Astrocyte (in vitro differentiated cells and primary cell): ENCODE measurements around the gene VASN. TPM values are rescaled to one million over a fixed set of nuclear protein-coding genes. Genes with fewer than 3 reads are reported as not detected.

ENCODE experiments used
- DNase-seq: peaks from one replicate; pipeline ENCODE4 v3.0.0-alpha.2; 2010; ENCODE audit warnings: low read depth
- FAIRE-seq: peaks from 2 replicates; lab custom pipeline; 2011; peaks lifted over from hg19 to GRCh38; lab: Jason Lieb, UNC
- H2AFZ ChIP-seq: 2 replicates; pipeline ENCODE4 v1.6.0; 2012; ENCODE audit warnings: low read depth, low read length, inconsistent platforms
- H3K27ac ChIP-seq: 2 replicates; pipeline ENCODE4 v1.5.1; 2011; ENCODE audit warnings: low read depth, low read length, inconsistent platforms
- H3K27me3 ChIP-seq: 2 replicates; pipeline ENCODE4 v1.6.0; 2011; ENCODE audit warnings: low read length, inconsistent platforms; ENCODE audit not compliant: insufficient read depth
- H3K36me3 ChIP-seq: 2 replicates; pipeline ENCODE4 v1.5.1; 2011; ENCODE audit warnings: low read length, inconsistent platforms; ENCODE audit not compliant: insufficient read depth
- H3K4me1 ChIP-seq: 2 replicates; pipeline ENCODE4 v1.5.1; 2011; ENCODE audit warnings: low read length, inconsistent platforms; ENCODE audit not compliant: insufficient read depth
- H3K4me2 ChIP-seq: 2 replicates; pipeline ENCODE4 v1.6.0; 2012; ENCODE audit warnings: low read length, inconsistent platforms
- H3K4me3 ChIP-seq: 2 replicates; pipeline ENCODE4 v1.5.1; 2011; ENCODE audit warnings: low read depth, mild to moderate bottlenecking, low read length, inconsistent platforms; ENCODE audit not compliant: insufficient read depth
- H3K79me2 ChIP-seq: 2 replicates; pipeline ENCODE4 v1.6.0; 2012; ENCODE audit warnings: mild to moderate bottlenecking, low read length, inconsistent platforms; ENCODE audit not compliant: insufficient read depth
- H3K9ac ChIP-seq: 2 replicates; pipeline ENCODE4 v1.6.0; 2012; ENCODE audit warnings: mild to moderate bottlenecking, low read length, inconsistent platforms
- H3K9me3 ChIP-seq: 2 replicates; pipeline ENCODE4 v1.5.1; 2012; ENCODE audit warnings: low read depth, mild to moderate bottlenecking, low read length, inconsistent platforms; ENCODE audit not compliant: insufficient read depth
- H4K20me1 ChIP-seq: 2 replicates; pipeline ENCODE4 v1.6.0; 2012; ENCODE audit warnings: low read length, inconsistent platforms; ENCODE audit not compliant: insufficient read depth
- H3K27ac Mint-ChIP-seq: one replicate; pipeline ENCODE4 v1.8.0; 2021; ENCODE audit warnings: mild to moderate bottlenecking, mixed read lengths; ENCODE audit not compliant: unreplicated experiment
- H3K27me3 Mint-ChIP-seq: one replicate; pipeline ENCODE4 v1.8.0; 2021; ENCODE audit warnings: low read depth, mixed read lengths; ENCODE audit not compliant: unreplicated experiment
- H3K36me3 Mint-ChIP-seq: one replicate; pipeline ENCODE4 v1.8.0; 2021; ENCODE audit warnings: low read depth, mixed read lengths; ENCODE audit not compliant: unreplicated experiment
- H3K4me1 Mint-ChIP-seq: one replicate; pipeline ENCODE4 v1.8.0; 2021; ENCODE audit warnings: low read depth, mixed read lengths; ENCODE audit not compliant: unreplicated experiment
- H3K4me3 Mint-ChIP-seq: one replicate; pipeline ENCODE4 v1.8.0; 2021; ENCODE audit warnings: mild to moderate bottlenecking, moderate library complexity, mixed read lengths; ENCODE audit not compliant: unreplicated experiment
- H3K9me3 Mint-ChIP-seq: one replicate; pipeline ENCODE4 v1.8.0; 2021; ENCODE audit warnings: mild to moderate bottlenecking, mixed read lengths; ENCODE audit not compliant: unreplicated experiment
- CTCF ChIP-seq: IDR thresholded peaks from 2 replicates; pipeline ENCODE4 v1.5.1; 2011; ENCODE audit warnings: low read depth, mild to moderate bottlenecking, inconsistent platforms, low read length, moderate library complexity; ENCODE audit not compliant: insufficient read depth
- EZH2 ChIP-seq: IDR thresholded peaks from 2 replicates; pipeline ENCODE4 v1.6.1; 2012; ENCODE audit warnings: mild to moderate bottlenecking, low read length, inconsistent platforms; ENCODE audit not compliant: insufficient read depth
- total RNA-seq: library from RNA; stranded (reverse); gene quantifications from 2 replicates; pipeline ENCODE4 v1.2.1, GENCODE V29; 2021

Gene VASN
- total RNA-seq, 1 donor from 2014 or later, result 32.0 TPM

DNA sequence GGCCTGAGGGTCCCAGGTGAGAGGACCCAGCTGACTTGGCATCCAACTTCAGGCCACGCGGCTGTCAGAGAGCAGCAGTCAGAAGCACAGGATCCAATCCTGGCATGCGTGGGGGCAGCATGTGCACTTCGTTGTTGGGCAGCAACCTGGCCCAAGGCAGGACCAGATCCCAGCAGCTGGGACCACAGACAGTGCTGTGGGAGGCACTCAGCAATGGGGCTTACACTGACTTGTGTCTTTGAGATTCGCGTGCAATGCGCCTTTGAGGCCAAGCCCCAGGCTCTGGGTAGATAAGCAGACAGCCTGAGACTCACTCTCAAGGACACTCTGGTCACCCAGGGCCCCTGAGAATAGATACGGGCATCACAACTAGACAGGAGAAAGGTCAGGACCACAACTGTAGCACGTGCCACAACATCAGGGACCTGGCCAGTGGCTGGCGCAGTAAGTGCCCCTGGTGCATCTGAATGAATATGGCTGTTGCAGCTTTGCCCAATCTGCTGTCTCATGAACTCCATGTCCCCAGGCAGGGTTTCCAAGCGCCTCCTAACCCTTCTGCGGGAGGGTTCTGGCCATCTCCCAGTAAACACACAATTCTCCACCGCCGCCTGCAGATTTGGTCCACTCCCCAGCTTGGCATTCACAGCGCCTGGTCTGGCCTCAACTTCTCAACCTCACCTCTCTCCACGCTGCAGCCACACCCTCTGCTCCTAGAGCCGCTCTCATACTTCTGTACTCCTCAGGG, 23.7 kb upstream of the VASN start:
- Histone ChIP-seq H2AFZ (no peak overlapping the region), H3K9ac (no peak overlapping the region), H3K4me3 (no peak overlapping the region), H3K4me2 (no peak overlapping the region), H3K9me3 (no peaks in the 10 kb centered on the region), H3K27ac (no peak overlapping the region), H3K79me2 (peaks cover 73% of the 10 kb centered on the region), H3K27me3 (no peaks in the 10 kb centered on the region), H4K20me1 (peaks cover 68% of the 10 kb centered on the region), H3K36me3 (no peaks in the 10 kb centered on the region), H3K4me1 (peaks cover 8% of the 10 kb centered on the region)
- Mint-ChIP-seq H3K27me3 (no peaks in the 10 kb centered on the region), H3K27ac (no peak overlapping the region), H3K36me3 (peaks cover 7% of the 10 kb centered on the region), H3K4me1 (peaks cover 9% of the 10 kb centered on the region), H3K9me3 (no peaks in the 10 kb centered on the region), H3K4me3 (no peak overlapping the region)
- no peak for DNase-seq
- TF ChIP-seq CTCF, result no peak
- TF ChIP-seq EZH2, result no peak
- FAIRE-seq, result no peak

- Histone ChIP-seq H3K27ac (no peak overlapping the region), H3K9me3 (no peaks in the 10 kb centered on the region), H3K9ac (no peak overlapping the region), H3K79me2 (peaks cover 62% of the 10 kb centered on the region), H3K4me3 (no peak overlapping the region), H3K4me2 (peak overlapping the region; percentile 85), H3K4me1 (peaks cover 8% of the 10 kb centered on the region), H2AFZ (no peak overlapping the region), H3K27me3 (no peaks in the 10 kb centered on the region), H3K36me3 (no peaks in the 10 kb centered on the region), H4K20me1 (peaks cover 55% of the 10 kb centered on the region)
- Mint-ChIP-seq H3K27ac (no peak overlapping the region), H3K27me3 (no peaks in the 10 kb centered on the region), H3K4me3 (no peak overlapping the region), H3K9me3 (no peaks in the 10 kb centered on the region), H3K36me3 (peaks cover 7% of the 10 kb centered on the region), H3K4me1 (peaks cover 7% of the 10 kb centered on the region)
- TF ChIP-seq CTCF (no peak), EZH2 (no peak)
- no peak for FAIRE-seq
- DNase-seq, result no peak
Observed at GRCh38 chr16:4349332-4349731, 22.3 kb upstream of the VASN start.

DNA sequence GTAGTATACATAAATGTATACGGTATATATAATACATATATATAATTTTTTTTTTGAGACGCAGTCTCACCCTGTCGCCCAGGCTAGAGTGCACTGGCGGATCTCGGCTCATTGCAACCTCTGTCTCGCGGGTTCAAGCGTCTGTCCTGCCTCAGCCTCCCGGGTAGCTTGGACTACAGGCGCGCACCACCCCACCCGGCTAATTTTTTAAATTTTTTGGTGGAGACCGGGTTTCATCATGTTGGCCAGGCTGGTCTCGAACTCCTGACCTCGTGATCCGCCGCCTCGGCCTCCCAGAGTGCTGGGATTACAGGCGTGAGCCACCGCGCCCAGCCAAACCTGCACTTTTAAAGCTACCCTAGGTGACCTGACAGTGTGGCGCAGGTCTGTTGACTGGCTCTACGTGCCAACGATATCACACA, 21.3 kb upstream of the VASN start:
- H3K4me3 Mint-ChIP-seq, result peak overlapping the region; percentile 95
- no peak for FAIRE-seq
- Histone ChIP-seq H3K4me3 (peak overlapping the region; percentile 83), H3K4me2 (peak overlapping the region; percentile 85), H3K9ac (peak overlapping the region; percentile 84), H2AFZ (peak overlapping the region; percentile 72), H3K79me2 (peaks cover 56% of the 10 kb centered on the region), H3K27ac (peak overlapping the region; percentile 55), H3K27me3 (no peaks in the 10 kb centered on the region), H3K36me3 (no peaks in the 10 kb centered on the region), H4K20me1 (peaks cover 44% of the 10 kb centered on the region), H3K9me3 (no peaks in the 10 kb centered on the region), H3K4me1 (peaks cover 8% of the 10 kb centered on the region)
- no peak for TF ChIP-seq EZH2
- no peak for TF ChIP-seq CTCF
- H3K4me1 Mint-ChIP-seq, result peaks cover 7% of the 10 kb centered on the region
- no peak for DNase-seq
- H3K27me3 Mint-ChIP-seq, result no peaks in the 10 kb centered on the region
- no peaks in the 10 kb centered on the region for H3K9me3 Mint-ChIP-seq
- peaks cover 4% of the 10 kb centered on the region for H3K36me3 Mint-ChIP-seq
- H3K27ac Mint-ChIP-seq, result peak overlapping the region; percentile 83
